Mucosa of gallbladder (tissue), 1 donor: ENCODE measurements around the gene CDH24. TPM values are rescaled to one million over a fixed set of nuclear protein-coding genes. Genes with fewer than 3 reads are reported as not detected.

Source experiments
- total RNA-seq: library from RNA; stranded (reverse); gene quantifications from one replicate; pipeline ENCODE4 v1.2.1, GENCODE V29; 2021
- donor health status: DM: no; HTN: no; CAD: no.

CDH24 gene
- total RNA-seq, 1 donor from 2014 or later, result 22.1 TPM

Other genes starting within 250 kb of the CDH24 start
- gene SLC7A7, start 242.1 kb downstream of the CDH24 start, total RNA-seq, result 72.7 TPM
- 85.1 TPM for gene MRPL52, start 227.6 kb downstream of the CDH24 start, total RNA-seq
- 222 TPM for gene MMP14, start 220.9 kb downstream of the CDH24 start, total RNA-seq
- 315 TPM for gene LRP10, start 185.8 kb downstream of the CDH24 start, total RNA-seq
- gene REM2, start 174.3 kb downstream of the CDH24 start, total RNA-seq, result 1.4 TPM
- 76.5 TPM for gene RBM23, start 138.4 kb downstream of the CDH24 start, total RNA-seq
- gene PRMT5, start 128.1 kb downstream of the CDH24 start, total RNA-seq, result 51.0 TPM
- 38.8 TPM for gene HAUS4, start 100.4 kb downstream of the CDH24 start, total RNA-seq
- 53.3 TPM for gene AJUBA, start 75.0 kb downstream of the CDH24 start, total RNA-seq
- 13.9 TPM for gene C14orf93, start 47.4 kb downstream of the CDH24 start, total RNA-seq
- gene PSMB5, start 22.6 kb downstream of the CDH24 start, total RNA-seq, result 103 TPM
- gene PSMB11, start 15.3 kb downstream of the CDH24 start, total RNA-seq, result not detected
- 196 TPM for gene ACIN1, start 37.6 kb upstream of the CDH24 start, total RNA-seq
- gene C14orf119, start 38.0 kb upstream of the CDH24 start, total RNA-seq, result 46.1 TPM
- gene CIROP, start 47.5 kb upstream of the CDH24 start, total RNA-seq, result not detected
- gene CEBPE, start 61.7 kb upstream of the CDH24 start, total RNA-seq, result 0.20 TPM
- 98.5 TPM for gene SLC7A8, start 126.1 kb upstream of the CDH24 start, total RNA-seq
- gene RNF212B, start 180.4 kb upstream of the CDH24 start, total RNA-seq, result 0.20 TPM
- 26.0 TPM for gene HOMEZ, start 228.6 kb upstream of the CDH24 start, total RNA-seq
- 24.4 TPM for gene PPP1R3E, start 245.3 kb upstream of the CDH24 start, total RNA-seq
- gene BCL2L2, start 249.3 kb upstream of the CDH24 start, total RNA-seq, result 54.2 TPM